Hematopoietic multipotent progenitor cell (in vitro differentiated cells): ENCODE measurements around the gene XPO6. TPM values are rescaled to one million over a fixed set of nuclear protein-coding genes. Genes with fewer than 3 reads are reported as not detected.

Experiments
- DNase-seq, 3 donors: peaks; one replicate each; pipeline ENCODE4 v3.0.0-alpha.2; 2011 to 2015; ENCODE audit warnings: low read depth in 2 of 3, low spot score in 2 of 3
- total RNA-seq: library from RNA; depleted of rRNA; stranded (reverse); fragments of >200 nt; gene quantifications from one replicate; pipeline ENCODE4 v1.2.3, GENCODE V29; 2012

The XPO6 gene
- total RNA-seq, 1 donor = 139 TPM

DNA sequence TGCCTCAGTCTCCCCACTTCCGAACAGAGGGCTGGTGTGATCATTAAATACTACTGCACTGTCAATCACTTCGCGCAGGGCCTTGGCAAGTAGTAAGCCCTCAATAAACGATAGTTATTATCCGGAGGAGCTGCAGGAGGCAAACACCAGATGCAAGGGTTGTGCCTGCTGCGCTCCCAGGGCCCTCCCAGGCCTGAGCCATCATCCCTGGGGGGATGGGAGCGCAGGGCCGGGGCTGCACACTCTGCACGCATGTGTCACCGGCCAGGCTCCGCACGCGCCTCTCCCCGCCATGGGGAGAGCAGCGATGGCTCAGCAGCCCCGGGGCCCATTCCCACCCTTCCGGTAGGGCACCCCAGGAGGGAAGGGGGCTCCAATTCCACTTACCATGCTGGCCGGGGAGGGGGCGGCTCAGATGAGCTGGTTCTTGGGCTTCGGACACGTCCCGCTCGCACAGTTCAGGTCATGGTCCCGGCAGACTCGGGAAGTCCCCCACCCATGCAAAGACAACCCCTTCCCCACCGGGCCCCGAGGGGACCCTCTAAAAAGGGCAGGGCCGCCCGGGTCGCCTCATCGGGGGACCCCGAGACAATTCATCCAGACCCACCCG lies 681 bp downstream of the XPO6 start:
- DNase-seq = peak in 2 of 3 donors; percentile 52 to 63

DNA sequence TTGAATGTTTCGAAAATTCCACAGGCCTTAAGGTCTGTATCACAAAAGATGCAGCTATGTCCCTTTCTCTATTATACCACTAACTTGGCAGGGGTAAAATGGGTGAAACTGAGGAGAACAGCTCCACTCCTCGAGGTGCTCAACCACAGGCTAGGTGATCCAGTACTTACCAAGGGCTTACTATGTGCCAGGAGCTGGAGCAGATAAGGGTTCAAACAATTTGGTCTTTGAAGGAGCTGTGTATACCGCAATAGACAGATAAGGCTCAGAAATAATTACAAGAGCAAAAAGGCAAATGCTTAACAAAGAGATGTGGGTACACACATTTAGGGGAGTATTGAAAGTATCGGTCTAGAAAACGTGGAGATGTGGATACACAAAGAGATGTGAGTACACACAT lies 1.5 kb downstream of the XPO6 start:
- no peak for DNase-seq

DNA sequence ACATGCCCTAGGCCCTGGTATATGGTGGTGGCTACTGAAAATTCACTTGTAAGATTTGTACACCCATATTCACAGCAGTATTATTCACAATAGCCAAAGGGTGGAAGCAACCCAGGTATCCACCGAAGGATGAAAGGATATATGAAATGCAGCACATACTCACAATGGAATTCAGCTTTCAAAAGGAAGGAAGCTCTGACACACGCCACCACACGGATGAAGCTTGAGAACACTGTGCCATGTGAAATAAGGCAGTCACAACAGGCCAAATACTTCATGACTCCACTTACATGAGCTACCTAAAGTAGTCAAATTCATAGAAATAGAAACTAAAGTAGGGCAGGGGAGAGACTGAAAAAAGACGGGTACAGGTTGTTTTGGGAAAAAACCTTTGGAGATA lies 2.9 kb downstream of the XPO6 start:
- no peak for DNase-seq

- no peak for DNase-seq
Measured at GRCh38 chr16:28208131-28208530, 3.6 kb downstream of the XPO6 start.

DNA sequence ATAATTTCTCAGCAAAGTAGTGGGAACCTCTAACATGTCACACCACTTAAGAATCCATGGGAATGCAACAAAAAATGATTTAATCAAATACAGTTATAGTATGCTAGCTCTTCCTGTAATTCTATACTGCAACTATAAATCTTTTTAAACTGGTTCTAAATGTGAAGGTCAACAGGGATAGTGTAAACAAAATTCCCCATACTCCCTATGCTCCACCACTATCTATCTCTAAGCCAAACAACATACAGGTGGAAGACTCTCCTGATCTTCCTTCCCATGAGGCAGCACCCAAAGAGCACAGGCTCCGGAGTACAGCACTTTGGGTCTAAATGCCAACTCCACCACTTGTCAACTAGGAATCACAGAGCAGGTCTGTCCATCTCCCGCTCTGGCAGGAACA lies 4.4 kb downstream of the XPO6 start:
- DNase-seq = no peak

GRCh38 chr16:28205974-28206373 lies 5.8 kb downstream of the XPO6 start:
- DNase-seq = no peak

GRCh38 chr16:28205117-28205899 lies 6.5 kb downstream of the XPO6 start:
- no peak for DNase-seq

GRCh38 chr16:28204622-28205021 lies 7.1 kb downstream of the XPO6 start:
- DNase-seq = no peak

- no peak for DNase-seq
Measured at GRCh38 chr16:28204204-28204603, 7.6 kb downstream of the XPO6 start.

DNA sequence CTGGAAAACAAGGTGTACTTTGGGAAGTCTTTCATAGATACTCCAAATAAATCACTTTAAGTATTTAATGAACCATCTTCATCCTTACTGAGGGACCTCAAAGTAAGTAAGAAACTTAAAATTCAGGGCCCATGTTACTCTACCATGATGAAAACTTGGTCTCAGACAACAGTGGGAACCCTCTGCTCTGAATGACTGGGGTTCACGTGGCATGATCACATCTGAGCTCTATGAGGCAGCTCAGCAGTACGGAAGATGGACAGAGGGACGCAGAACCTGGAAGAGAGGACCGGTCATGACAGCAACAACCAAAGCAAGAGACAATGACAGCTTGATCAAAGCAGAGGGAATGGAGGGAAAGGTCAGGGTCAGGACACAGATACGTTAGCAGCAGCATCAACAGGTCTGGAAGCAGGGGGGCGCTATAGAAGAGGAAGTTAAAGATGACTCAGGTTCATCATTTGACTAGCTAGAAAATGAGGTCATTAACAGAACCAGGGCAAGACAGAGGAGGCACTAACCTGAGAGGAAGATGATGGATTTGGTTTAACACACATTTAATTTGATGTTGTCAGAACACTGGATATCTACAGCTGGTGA lies 9.5 kb downstream of the XPO6 start:
- DNase-seq = peak in 1 of 3 donors; percentile 29

DNA sequence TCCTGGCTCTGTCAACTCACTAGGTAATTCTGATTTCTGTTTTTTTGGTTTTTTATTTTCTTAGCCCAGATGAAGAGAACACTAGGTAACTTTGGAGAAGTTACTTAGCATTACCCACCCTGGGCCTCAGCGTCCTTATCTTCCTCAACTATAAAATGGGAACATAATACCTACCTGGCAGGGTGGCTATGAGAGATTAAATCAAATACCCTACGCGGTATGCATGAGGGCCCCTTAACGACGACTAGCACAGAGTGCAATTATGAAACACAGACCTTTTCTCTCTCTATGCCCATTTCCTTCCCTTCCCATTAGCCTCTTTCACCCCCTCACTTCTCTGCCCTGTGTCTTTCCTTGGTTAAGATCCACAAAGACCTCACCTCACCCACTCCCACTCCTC lies 11.1 kb downstream of the XPO6 start:
- no peak for DNase-seq

DNA sequence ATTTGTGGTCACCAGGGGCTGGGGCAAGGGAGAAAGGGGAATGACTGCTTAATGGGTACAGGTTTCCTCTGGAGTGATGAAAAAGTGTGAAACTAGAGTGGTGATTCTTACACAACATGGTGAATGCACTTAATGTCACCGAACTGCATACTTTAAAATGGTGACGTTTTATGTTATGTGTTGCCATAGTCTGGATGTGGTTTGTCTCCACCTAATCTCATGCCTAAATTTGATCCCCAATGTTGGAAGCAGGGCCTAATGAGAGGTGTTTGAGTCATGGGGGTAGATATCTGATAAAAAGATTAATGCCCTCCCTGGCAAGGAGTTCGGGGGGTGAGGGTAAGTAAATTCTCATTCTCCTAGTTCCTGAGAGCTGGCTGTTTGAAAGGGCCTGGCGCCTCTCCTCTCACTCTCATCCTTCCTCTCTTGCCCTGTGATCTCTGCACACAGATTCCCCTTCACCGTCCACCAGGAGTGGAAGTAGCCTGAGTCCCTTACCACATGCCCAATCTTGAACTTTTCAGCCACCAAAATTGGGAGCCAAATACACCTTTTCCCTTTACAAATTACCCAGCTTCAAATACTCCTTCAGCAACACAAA lies 15.3 kb downstream of the XPO6 start:
- DNase-seq = no peak

DNA sequence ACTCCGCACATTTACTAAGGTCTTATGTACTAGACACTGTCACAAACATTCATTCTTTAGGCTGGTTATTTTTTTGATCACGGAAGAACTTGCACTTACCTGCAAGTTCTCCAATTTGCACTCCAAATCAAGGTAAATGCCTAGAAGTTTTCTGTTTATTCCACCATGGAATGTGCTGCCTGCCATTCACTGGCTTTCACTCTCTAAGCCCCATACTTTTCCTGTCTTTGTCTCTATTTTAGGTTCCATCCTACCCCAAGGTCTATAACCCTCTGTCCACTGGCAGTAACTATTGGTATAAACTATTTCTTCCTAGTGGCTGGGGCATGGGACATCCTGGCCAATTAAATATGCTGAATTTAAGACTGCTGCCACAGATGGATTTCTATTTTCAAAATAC lies 15.9 kb downstream of the XPO6 start:
- DNase-seq = no peak

GRCh38 chr16:28193530-28194423 lies 18.0 kb downstream of the XPO6 start:
- DNase-seq = no peak

DNA sequence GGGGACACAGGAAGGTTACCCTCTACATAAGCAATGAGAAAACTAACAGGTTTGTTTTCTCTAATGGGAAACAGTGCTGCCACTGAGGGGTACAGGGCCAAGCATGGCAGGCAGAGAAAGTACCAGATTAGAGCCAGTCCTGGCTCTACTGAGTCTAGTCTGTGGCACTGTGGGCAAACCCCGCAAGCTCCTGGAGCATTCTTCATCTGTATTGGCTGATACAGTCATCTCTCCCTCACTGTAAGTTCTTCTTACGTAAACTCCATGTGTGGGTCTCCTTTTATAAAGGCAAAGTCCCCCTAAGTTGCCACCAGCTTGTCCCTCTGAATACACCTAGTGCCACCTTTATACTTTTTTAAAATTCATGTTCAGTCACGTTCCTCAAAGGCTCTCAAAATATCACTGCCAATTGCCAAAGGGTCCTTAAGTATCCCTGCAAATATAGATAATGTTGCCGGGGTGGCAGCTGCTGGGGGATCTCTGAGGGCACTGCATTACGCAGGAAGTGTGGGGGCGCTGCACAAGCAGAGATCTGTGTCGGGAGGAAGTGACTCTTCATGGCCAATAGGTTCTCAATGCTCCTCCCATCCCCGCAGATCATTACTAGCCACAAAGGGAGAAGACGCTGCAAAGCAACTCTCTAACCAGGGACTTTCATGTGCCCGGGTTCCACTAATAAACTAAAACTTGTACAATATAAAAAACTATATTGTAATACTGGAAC lies 18.8 kb downstream of the XPO6 start:
- peak; percentile 54 to 66 (median 57) for DNase-seq

DNA sequence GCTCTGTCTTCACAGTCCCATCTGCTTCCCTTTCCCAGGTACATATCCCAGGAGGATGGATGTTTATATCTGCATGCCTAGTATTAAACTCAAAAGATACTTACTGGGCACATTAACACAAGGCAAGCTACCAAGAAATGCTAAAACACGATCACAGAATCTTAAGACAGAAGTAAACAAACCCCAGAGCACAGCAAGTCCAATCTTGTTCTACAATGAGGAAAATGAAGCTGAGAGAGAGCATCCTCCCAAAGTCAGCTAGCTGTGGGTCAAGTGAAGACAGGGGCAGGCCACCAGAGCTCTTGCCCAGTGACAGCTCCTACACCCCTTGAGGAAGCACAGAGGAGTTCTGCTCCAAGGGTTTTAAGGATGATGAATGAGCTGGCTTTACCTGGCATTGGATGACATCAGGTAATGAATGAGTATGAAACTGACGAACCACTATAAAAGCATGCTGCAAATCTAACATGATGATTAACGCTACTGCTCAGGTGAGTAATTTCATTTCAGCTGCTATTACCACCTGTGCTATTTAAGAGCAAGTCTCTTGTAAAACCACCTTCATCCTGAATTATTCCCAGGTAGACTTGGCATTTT lies 20.3 kb downstream of the XPO6 start:
- no peak for DNase-seq

DNA sequence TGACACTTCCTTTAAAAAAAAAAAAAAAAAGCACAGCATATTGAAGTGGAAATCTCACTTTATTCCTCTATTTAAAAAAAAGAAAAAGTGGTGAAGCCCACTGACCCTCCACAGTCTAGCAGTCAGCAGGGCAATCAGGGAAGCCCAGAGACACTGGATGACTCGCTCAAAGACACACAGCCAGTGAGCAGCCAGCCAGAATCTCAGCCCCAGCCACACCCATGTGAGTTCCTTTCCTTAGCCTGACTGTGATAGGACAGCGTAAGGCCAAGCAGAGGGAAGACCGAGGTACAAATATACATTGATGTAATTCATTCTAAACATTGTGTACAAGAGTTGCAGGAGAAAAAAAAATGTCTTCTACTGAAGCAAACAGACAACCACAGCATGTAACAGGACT lies 22.5 kb downstream of the XPO6 start:
- DNase-seq = no peak

DNA sequence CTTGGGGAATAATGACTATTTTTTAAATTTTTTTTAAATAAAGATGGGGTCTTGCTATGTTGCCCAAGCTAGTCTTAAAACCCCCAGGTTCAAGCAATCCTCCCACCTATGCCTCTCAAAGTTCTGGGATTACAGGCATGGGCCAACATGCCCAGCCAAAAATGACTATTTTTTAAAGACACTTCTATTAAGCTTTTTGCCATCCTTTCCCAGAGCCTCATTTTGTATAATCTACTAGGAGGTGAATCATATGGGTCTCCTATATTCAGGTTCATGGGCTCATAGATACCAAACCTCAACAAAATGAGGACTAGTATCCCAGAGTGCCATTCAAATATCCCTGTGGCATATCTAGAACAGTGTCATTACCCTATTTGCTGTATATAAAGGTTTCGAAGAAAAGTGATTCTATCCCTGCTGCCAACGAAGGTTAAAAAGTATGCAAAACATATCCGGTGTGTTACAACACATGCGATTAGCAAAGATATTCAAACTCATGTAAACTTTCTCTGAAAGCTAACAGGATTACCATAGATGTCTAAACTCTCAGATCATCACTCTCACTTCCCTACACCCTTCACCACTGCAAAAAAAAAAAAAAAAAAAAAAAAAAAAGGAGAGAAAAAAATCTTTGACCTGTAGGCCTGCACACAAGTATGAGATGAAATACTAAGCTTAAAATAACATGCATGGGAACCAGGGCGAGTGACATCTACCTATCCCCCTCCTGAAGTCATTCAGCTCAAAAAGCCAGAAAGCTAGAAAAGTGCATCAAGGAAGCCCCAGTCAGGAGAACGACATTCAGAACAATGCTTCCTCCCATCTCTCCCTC lies 23.5 kb downstream of the XPO6 start:
- no peak for DNase-seq

DNA sequence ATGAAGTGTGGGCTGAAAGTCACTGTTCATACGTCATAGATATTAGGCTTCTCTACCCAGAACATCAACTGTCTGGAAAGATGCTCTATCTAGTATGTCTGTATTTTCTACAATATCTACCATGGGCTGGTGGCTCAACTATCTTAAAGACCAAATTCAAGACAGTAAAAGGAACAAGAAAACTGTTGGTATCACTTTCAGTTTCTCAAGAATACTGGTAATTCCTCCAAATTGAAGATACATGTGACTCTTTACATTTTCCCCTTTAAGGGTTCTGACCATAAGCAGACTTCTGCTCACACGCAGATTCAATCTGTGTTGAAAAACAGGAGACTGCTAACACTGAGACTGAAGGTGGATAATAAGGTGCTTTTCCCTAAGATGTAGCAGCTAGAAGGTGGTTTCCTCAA lies 24.2 kb downstream of the XPO6 start:
- DNase-seq = peak in 1 of 3 donors; percentile 47
